NCI-H510A treated with DMSO at 0.1 percent for 48 hours (cell line): Measurements from ENCODE around the gene CFAP92.
A peak's percentile ranks its signal among the peaks of the same experiment; 100 is the strongest.

Experiments used
- DNase-seq: peaks from one replicate; lab custom pipeline; 2025; lab: John Stamatoyannopoulos, UW

Gene CFAP92

GRCh38 chr3:129026728-129027543 lies 33.1 kb upstream of the CFAP92 start:
- DNase-seq = no peak

- DNase-seq = no peak
These were observed 32.0 kb upstream of the CFAP92 start for GRCh38 chr3:129025691-129026435.

- no peak for DNase-seq
These were observed 31.2 kb upstream of the CFAP92 start for GRCh38 chr3:129025108-129025507.

GRCh38 chr3:129023909-129024308 lies 30.0 kb upstream of the CFAP92 start:
- peak; percentile 9 for DNase-seq

GRCh38 chr3:129023008-129023358 lies 29.1 kb upstream of the CFAP92 start:
- no peak for DNase-seq

- DNase-seq = no peak
These were observed 28.5 kb upstream of the CFAP92 start for GRCh38 chr3:129022114-129023007.

GRCh38 chr3:129021140-129021551 lies 27.3 kb upstream of the CFAP92 start:
- no peak for DNase-seq

GRCh38 chr3:129020691-129021090 lies 26.8 kb upstream of the CFAP92 start:
- no peak for DNase-seq

- no peak for DNase-seq
These were observed 25.4 kb upstream of the CFAP92 start for GRCh38 chr3:129019266-129019665.

- no peak for DNase-seq
These were observed 24.9 kb upstream of the CFAP92 start for GRCh38 chr3:129018751-129019150.

GRCh38 chr3:129018271-129018670 lies 24.4 kb upstream of the CFAP92 start:
- no peak for DNase-seq

- no peak for DNase-seq
These were observed 23.6 kb upstream of the CFAP92 start for GRCh38 chr3:129017484-129017899.

- no peak for DNase-seq
These were observed 23.0 kb upstream of the CFAP92 start for GRCh38 chr3:129016720-129017483.

GRCh38 chr3:129016356-129016719 lies 22.5 kb upstream of the CFAP92 start:
- peak; percentile 76 for DNase-seq

GRCh38 chr3:129015388-129016105 lies 21.7 kb upstream of the CFAP92 start:
- DNase-seq = no peak

GRCh38 chr3:129014793-129015345 lies 21.0 kb upstream of the CFAP92 start:
- DNase-seq = no peak

- DNase-seq = no peak
These were observed 20.3 kb upstream of the CFAP92 start for GRCh38 chr3:129014148-129014547.

- DNase-seq = no peak
These were observed 19.6 kb upstream of the CFAP92 start for GRCh38 chr3:129013491-129013891.

- DNase-seq = no peak
These were observed 16.6 kb upstream of the CFAP92 start for GRCh38 chr3:129010310-129010956.

- DNase-seq = no peak
These were observed 15.4 kb upstream of the CFAP92 start for GRCh38 chr3:129009266-129009665.
